ENCODE results near the gene LTO1. TPM values are rescaled to one million over a fixed set of nuclear protein-coding genes. Genes with fewer than 3 reads are reported as not detected.

LTO1 gene, protein sequence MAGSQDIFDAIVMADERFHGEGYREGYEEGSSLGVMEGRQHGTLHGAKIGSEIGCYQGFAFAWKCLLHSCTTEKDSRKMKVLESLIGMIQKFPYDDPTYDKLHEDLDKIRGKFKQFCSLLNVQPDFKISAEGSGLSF
- total RNA-seq (2014; rRNA removed; shearing (Covaris generic)), result 18.6 and 20.4 TPM in 2 replicates
- polyA plus RNA-seq (2015; cell fraction: cytosol; rRNA removed), result 16.8 and 24.4 TPM in 2 replicates
- 45.1 and 58.2 TPM in 2 replicates for polyA plus RNA-seq (2015; cell fraction: nucleus; rRNA removed)

DNA sequence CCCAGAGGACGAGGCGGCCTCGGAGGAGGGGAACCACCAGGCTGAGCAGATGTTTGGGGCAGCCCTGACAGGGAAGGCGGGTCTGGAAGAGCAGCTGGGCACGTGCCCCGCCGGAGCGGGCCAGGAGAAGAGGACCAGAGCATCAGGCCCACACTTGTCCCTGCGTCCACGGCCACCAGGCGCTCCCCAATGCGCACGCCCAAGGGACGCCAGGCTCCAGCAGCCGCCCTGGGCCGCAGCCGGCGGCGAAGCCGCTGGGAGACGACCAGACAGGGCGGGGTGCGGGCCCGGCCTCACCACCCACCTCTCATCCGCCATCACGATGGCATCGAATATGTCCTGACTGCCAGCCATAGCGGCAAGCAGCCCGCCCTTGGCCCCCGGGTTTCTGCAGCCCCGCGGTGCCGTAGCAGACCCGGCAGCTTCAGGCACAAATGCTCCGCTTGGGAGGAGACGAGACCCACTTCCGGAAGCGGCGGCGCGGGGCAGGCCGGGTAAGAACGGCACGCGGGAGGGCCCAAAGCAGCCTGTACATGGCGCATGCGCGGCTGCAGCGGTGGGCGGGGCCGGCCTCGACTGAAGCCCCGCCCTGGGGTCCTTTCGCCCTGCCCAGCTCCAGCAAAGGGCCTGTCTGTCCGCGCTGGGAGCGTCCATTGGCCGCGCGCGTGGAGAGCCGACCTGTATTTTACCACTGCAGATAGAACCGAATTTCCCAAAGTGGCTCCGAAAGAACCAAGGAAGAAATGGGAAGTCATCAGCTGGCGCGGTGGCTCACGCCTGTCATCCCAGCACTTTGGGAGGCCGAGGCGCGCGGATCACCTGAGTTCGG lies at the start of gene LTO1:
TSS of gene LTO1 (minus strand) at position 468 of the 829 bp plus-strand sequence. CDS start at position 354, 114 bp downstream.
- peak; percentile 97 for DNase-seq (ENCODE audit: low read depth)

DNA sequence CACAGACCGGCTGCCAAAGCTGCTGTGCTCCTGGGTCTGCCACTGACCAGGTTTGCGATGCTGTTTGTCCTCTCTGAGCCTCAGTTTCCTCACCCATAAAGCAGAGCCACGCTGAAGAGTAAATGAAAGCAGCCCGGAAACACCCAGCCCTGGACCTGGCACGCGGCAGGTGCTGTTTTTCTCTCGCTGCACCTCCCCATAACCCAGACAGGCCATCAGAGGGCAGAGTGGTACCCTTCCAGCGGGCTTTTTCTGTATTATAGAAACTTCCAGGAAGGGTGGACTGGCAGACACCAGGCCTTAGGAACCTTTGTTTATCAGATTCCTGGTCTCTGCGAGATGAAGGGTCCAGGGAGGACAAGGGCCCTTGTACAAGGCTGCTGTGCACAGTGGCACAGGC lies 46.6 kb upstream of the LTO1 start:
- DNase-seq (ENCODE audit: low read depth), result peak; percentile 24

DNA sequence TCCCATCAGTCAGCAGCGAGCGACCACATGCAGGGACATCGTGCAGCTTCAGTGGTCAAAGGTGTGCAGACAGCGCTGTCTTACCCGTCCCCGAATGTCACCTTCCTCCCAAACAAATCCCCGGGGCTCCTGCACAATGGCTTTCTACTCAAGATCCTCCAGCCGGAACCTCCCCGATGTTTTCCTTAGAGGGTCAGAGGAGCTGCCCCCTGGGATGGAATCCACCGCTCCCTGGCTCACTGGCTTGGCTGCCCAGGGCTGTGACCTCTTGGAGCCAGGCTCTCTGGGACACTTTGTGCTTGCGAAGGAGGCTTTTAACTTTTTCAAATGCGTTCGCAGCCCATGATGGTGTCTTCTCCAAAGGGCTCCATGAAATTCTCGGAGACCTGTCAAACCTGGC lies 46.0 kb upstream of the LTO1 start:
- DNase-seq (ENCODE audit: low read depth), result no peak

DNA sequence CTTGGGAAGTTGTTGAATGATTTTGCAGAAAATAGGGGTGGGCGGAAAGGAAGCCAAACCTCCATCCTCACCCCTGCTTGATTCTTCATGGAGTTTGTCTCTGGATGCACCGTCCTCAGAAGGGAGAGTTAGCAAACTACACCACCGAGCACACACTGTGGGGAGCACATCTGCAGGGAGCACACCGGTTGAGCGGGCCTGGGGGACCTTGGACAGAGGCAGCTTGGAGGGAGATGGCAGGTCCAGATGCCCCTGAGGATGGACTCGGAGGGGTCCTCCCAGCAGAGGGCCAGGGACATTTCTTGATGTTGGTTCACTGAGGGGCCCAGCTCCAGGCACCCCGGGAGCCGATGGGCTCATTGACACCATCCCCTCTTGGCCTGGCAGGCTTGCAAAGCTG lies 43.8 kb upstream of the LTO1 start:
- DNase-seq (ENCODE audit: low read depth), result no peak

DNA sequence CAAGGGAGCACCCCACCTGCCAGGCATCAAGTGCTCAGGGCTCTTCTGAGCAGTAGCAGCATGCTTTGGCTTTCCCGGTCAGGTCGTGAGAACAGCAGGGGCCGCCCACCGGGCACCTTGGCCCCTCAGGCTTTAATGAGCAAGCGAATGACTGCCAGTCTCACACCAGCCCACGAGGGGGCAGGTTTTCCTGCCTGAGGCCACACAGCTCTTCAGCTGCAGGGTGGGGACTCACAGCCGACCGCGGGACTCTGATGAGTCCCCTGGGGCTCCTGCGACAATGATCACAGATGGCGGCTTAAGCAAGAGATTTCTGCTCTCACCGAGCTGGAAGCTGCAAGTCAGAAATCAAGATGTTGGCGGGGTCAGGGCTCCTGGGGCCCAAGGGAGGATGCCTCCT lies 43.0 kb upstream of the LTO1 start:
- DNase-seq (ENCODE audit: low read depth), result peak; percentile 20

DNA sequence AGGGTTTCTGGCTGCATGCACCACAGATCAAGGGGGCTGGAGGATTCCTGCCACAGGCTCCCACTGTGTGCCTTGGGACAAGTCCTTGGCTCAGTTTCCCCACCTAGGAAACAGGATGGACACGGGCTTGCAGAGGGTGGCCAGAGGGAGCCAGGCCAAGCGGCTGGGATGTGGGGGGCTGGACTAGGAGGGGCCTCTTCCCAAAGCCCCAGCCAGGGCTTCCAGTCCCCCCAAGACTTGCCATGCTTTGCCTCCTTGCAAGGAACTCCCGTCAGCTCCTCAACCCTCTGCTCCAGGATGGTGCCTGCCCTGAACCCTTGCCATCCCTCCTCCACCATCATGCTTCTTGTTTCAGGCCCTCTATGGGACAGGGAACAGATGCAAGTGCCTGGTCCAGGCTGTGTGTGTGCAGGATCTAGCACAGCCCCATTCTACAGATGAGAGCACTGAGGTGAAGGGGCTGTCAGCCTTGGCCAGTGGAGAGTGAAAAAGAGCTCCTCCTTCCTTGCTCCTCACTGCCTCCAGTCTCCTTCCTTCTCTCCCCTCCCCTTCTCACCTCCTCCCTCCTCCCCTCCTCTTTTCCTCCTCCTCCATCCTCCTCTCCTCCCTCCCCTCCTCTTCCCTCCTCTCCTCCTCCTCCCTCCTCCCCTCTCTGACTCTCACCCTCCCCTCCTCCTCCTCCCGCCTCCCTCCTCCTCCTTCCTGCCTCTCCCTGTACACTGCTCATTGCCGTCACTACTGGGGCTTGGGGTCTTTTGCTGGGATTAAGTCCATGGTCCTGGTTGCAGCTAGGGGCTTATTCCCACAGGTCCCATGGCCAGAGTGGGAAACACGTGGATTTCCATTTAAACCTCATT lies 42.0 kb upstream of the LTO1 start:
- no peak for DNase-seq (ENCODE audit: low read depth)

DNA sequence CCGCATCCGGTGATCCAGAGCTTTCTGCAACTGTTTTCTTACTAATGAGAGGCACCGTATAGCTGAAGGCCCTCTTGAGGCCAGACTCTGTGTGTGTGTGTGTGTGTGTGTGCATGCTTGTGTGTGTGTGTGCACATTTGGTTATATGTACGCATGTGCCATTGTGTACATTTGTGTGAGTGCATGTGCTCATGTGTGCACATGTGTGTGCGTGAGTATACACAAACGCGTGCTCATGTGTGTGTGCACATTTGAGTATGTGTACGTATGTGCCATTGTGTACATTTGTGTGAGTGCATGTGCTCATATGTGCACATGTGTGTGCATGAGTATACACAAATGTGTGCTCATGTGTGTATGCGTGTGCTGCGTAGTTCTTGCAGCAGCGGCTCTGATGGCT lies 40.9 kb upstream of the LTO1 start:
- DNase-seq (ENCODE audit: low read depth), result no peak

DNA sequence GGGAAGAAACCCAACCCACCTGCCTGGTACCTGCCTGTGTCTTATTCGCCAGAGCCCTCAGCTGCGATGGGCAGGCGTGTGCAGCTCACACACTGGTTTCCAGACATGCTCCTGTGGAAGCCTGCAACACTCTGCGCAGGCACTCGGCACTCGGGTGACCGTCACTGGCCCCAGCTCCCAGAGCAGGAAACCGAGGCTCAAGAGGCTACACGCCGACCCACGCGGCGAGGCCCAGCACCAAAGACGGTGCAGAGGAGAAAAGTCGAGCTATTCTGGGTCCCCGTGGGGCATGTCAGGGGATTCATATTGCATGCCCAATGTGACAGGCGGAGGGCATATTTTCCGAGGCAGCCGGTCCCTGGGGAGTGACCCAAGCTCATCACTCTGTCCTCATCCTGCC lies 40.3 kb upstream of the LTO1 start:
- no peak for DNase-seq (ENCODE audit: low read depth)

DNA sequence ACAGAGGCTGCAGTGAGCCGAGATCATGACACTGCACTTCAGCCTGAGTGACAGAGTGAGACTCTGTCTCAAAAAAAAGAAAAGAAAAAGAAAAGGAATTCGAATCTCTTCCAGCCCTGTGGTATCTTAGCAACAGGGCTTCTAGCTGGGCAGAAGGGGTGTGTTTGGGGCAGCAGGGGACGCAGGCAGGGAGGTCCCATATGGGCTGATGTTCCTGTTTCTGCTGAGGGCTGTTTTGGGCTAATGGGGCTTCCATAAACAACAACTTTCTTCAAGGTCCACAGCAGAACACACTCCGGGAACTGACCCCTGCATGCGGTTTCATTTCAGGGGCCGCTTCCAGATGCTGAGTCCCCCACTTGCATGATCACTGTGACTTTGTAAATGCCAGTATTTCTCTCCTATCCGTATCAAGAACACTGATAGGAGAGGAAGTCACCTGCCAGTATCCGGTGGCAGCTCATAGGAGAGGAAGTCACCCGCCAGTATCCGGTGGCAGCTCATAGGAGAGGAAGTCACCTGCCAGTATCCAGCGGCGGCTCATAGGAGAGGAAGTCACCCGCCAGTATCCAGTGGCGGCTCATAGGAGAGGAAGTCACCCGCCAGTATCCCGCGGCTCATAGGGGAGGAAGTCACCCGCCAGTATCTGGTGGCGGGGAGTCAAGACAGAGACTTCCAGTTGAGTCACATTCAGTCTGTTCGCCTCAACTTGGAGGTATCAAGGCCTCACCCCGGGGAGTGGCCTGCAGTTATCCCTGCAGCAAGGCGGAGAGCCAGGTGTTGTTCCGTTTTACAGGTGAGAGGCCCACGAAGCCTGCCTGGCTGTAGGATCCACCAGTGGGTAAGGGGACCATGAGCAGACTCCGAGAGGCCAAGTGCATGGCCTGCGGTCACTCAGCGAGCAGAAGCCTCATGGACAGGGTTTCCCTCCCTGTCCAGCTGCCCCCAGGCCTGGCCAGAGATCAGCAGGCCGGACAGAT lies 37.0 kb upstream of the LTO1 start:
- no peak for DNase-seq (ENCODE audit: low read depth)

DNA sequence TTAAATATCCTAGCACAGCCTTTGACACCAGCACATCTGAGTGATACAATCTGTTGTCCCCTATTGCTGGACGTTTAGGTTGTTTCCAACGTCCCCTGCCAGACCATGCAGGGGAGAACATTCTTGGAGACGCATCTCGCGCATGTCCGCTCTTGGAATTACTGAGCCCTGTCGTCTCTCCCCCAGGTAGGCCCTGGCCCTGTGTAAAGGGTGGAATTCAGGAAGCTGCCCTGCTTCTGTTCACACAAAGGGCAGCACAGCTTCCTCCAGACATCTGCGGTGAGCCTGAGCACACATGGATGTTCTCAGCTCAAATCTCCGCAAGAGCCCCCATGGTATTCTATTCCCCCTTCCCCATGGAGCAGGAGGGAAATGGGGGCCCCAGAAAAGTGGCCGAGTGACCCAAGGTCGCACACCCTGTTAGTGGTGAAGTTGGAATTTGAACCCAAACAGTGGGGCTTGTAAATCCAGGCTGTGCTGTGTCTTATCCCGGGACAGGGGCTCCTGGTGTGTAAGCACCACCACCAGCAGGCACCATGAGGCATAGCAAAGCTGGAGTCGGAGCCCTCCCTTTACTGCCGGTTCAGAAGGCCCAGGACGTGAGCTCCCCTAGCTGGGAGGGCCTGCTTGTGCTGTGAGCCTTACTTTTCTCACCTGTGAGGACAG lies 33.7 kb upstream of the LTO1 start:
- no peak for DNase-seq (ENCODE audit: low read depth)

DNA sequence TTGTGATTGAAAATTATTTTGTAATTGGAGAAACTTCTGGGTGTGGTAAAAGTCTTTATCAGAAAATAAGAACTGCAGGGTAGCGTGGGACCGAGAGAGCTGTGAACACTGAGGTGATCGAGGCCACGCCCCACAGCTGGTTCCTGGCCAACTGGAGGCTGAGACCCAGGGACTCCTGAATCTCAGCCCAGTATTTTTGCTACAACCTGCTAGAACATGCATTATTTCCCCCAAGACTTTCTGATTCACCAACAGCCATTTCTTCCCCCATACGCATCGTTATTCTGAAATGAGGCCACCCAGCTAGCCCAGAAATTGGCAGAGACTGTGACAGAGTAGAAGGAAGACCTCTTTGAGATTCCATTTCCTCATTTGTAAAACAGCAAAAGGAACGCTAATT lies 32.0 kb upstream of the LTO1 start:
- DNase-seq (ENCODE audit: low read depth), result no peak

DNA sequence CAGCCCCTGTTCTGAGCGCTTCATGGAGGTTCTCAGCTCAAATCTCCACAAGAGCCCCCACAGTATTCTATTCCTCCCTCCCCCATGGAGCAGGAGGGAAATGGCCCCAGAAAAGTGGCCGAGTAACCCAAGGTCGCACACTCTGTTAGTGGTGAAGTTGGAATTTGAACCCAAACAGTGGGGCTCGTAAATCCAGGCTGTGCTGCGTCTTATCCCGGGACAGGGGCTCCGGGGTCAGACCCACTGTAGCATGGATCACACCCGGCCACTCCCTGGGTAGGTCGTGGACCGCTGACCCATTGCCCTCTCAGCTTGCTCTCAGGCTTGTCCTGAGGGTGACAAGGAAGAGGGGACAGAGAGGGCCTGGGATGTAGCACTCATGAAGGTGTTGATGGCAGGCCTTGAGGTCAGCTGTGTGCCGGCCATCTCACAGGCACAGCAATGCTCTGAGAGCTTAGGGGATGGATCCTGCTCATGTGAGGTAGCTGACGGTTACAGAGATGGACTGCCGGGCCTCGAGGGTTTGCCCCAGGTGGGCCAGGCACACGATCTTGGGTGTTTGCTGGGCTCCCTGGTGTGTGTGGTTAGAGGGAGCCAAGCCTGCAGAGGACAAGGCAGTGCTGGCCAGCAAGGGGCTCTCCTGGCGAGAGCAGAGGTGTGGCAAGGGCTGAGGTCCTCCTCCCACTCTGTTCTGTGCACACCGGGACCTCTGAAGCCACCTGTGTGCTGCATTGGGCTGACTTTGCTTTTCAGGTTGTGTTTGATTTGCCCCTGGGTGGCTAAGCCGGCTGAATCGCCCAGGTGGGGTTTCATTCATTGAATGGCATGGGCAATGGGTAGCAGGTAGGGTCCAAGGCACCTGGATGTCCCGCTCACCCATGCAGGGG lies 31.0 kb upstream of the LTO1 start:
- no peak for DNase-seq (ENCODE audit: low read depth)

DNA sequence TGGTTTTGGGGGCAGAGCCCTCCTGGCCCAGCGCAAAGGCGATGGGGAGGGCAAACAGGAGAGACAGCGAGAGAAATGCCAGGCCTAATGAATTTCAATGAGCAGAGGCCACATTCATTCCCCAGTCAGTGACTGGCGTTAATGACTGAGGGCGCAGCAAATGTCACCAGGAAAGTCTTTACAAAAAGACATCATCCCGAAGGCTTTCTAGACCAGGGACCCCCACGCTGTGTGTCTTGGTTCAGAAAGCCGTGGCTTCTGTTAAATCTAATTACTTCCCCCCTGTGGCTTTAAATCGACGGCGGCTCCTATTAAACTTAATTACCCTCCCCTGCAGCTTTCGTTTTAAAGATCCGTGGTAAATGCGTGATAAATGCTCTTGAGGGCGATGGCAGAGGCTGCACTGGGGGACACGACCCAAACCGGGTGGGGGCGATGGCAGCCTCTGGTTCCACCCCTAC lies 30.2 kb upstream of the LTO1 start:
- DNase-seq (ENCODE audit: low read depth), result no peak

DNA sequence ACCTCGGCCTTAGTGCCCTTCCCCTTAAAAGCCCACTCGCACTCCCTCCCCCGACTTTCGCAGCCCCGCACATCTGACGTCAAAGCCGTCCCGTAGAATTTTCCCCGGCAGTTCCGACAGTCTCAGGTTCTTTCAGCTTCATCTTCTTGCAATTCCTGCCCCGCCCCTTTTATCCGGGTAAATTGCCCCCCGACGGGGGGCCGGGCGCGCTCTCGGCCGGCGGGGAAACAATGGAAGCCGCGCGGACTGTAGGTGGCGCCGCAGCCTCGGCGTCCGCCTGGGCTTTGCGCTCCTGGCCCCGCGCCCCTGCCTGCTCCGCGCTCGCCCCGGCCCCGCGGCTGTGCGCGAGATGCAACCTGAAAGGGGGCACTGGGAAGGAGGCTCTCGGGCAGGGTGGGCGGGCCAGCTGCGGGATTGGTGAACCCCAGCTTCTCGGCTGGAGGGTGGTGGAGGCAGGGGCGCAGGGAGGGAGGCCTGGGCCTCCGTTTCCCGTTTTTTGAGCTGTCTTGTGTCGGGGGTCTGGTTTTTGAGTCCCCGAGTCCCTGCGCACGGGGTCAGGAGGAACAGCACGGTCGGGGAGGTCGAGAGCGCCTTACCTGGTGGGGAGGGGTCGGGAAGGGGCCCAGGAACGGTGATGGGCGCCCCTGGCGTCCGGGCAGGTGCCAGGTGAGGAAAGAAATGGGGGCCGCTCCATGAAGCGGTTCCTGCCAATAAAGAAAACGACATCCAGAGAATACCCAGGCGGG lies 29.5 kb upstream of the LTO1 start:
- DNase-seq (ENCODE audit: low read depth), result no peak

DNA sequence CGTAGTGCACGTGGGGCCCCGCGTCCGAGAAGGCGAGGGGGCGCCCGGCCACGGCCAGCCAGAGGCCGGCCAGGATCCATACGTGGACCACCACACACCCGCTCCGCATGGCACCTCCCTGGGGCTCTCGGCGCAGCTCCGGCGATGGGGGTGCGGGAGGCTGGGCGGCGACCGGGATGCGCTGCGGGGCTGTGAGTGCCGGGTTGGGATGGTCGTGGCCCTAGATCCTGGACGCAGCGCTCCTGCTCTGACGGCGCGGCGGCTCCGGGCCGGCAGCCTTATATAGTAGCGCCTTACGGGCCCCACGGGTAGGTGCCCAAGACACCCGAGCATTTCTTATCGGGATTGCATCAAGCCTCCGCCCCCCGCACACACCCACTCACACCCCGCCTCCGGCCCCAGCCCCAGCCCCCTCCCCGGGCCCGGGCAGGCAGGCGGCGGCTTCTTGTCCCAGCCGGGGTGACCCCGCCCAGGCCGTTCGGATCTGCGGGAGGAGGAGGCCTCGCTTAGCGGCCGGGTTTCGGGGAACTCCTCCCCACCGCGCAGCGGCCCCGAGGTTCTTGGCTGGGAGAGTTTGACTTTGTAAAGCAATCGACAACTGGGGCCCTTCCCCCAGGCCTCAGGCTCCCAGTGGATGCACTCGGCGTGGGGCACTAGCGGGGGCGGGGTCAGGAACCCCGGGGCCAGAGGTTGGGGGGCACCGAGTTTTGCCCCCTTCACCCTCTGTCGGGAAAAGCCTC lies 28.8 kb upstream of the LTO1 start, which contains the start of gene FGF19:
TSS of gene FGF19 (minus strand) at position 255 of the 740 bp plus-strand sequence. CDS start at position 109, 146 bp downstream.
- no peak for DNase-seq (ENCODE audit: low read depth)

DNA sequence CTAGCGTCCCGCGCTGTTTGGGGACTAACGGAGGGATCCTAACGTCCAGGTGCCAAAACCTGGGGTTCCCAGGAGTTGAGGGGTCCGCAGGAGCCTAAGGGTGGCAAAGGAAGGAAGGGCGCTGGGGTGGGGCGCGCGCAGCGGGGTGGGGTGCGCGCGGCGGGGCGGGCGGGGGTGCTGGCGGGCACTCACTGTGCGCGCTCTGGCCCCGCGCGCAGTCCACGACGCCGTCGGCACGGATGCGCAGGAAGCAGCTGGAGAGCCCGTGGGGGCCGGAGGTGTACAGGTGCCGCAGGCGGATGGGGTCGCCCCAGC lies 28.3 kb upstream of the LTO1 start:
- DNase-seq (ENCODE audit: low read depth), result no peak

DNA sequence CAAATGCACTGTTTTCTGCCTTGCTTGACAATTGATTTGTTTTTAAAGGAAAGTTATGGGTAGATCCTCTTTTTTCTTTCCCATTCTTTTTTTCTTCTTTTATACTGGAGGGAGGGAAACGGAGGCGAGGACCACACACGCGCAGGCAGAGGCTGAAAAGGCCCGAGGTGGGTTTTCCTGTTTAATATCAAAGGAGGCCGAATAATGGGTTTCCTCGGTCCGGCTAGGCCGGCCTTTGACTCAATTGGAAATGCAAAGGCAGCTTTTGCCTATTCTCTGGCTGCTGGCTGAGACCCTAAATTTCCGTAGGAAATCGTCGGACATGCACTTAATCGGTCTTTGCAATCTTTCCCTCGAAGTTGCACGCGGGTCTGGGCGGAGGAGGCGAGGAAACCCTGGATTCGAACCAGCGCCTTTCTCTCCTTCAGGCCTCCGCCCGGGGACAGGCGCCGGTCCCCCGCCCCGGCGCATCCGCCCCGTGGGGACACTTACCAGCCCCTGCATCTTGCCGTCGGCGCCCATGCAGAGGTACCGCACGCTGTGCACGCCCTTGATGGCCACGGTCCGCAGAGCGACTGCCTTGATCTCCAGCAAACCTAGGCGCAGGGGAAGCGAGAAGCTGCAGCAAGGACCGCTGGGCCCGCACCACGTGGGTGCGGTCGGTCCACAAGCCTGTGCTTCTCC lies 27.8 kb upstream of the LTO1 start:
- no peak for DNase-seq (ENCODE audit: low read depth)

All from HT1080 (cell line).